GM04504 (cell line): Measurements from ENCODE around the gene DIAPH1.

Source experiments
- DNase-seq: peaks from one replicate; pipeline ENCODE4 v3.0.0-alpha.2; 2012; ENCODE audit warnings: low read depth

Gene DIAPH1

GRCh38 chr5:141506381-141507155, 112.2 kb downstream of the DIAPH1 start:
- no peak for DNase-seq

GRCh38 chr5:141504216-141504615, 114.6 kb downstream of the DIAPH1 start:
- no peak for DNase-seq

- DNase-seq, result no peak
These were observed 115.1 kb downstream of the DIAPH1 start for GRCh38 chr5:141503681-141504080.

GRCh38 chr5:141501761-141502160, 117.0 kb downstream of the DIAPH1 start:
- DNase-seq, result no peak

GRCh38 chr5:141496038-141496437, 122.8 kb downstream of the DIAPH1 start:
- DNase-seq, result no peak

- DNase-seq, result no peak
These were observed 123.4 kb downstream of the DIAPH1 start for GRCh38 chr5:141495453-141495811.

GRCh38 chr5:141494761-141495452, 123.9 kb downstream of the DIAPH1 start:
- no peak for DNase-seq

GRCh38 chr5:141493500-141494422, 125.0 kb downstream of the DIAPH1 start:
- DNase-seq, result no peak

- no peak for DNase-seq
These were observed 126.5 kb downstream of the DIAPH1 start for GRCh38 chr5:141492168-141492885.

- DNase-seq, result no peak
These were observed 127.3 kb downstream of the DIAPH1 start for GRCh38 chr5:141491323-141492167.

- no peak for DNase-seq
These were observed 128.0 kb downstream of the DIAPH1 start for GRCh38 chr5:141490771-141491170.

- no peak for DNase-seq
These were observed 128.5 kb downstream of the DIAPH1 start for GRCh38 chr5:141490271-141490670.

GRCh38 chr5:141489841-141490240, 129.0 kb downstream of the DIAPH1 start:
- no peak for DNase-seq

- no peak for DNase-seq
These were observed 129.9 kb downstream of the DIAPH1 start, which contains the start of gene PCDHGC5 for GRCh38 chr5:141488591-141489561. Gene PCDHGC5 (plus strand): TSS chr5:141489081. CDS start chr5:141489241, 160 bp downstream.

GRCh38 chr5:141487131-141487530, 131.7 kb downstream of the DIAPH1 start:
- no peak for DNase-seq

GRCh38 chr5:141486091-141486490, 132.7 kb downstream of the DIAPH1 start:
- DNase-seq, result no peak

- no peak for DNase-seq
These were observed 133.3 kb downstream of the DIAPH1 start for GRCh38 chr5:141485321-141486055.

GRCh38 chr5:141484641-141485311, 134.0 kb downstream of the DIAPH1 start, which contains the start of gene PCDHGC4:
Gene PCDHGC4 (plus strand): TSS chr5:141485030. CDS start chr5:141485174, 144 bp downstream.
- DNase-seq, result no peak
